ENCODE data around the gene TMEM123. TPM values are rescaled to one million over a fixed set of nuclear protein-coding genes. Genes with fewer than 3 reads are reported as not detected.
A peak's percentile ranks its signal among the peaks of the same experiment; 100 is the strongest.

Gene TMEM123, protein sequence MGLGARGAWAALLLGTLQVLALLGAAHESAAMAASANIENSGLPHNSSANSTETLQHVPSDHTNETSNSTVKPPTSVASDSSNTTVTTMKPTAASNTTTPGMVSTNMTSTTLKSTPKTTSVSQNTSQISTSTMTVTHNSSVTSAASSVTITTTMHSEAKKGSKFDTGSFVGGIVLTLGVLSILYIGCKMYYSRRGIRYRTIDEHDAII
- 400 and 431 TPM in 2 replicates for total RNA-seq (2022)
- percentile 98 among the genes with signal in this experiment for Bru-seq, nascent RNA
- percentile 96 among the genes with signal in this experiment for BruChase-seq, experiment 1, labeled RNA remaining after a 2-hour chase
- percentile 98 among the genes with signal in this experiment for BruChase-seq, experiment 2, labeled RNA remaining after a 6-hour chase
- long read RNA-seq, transcript TMEM123-202 (5 exons, 3,579 nt) = major isoform, 587 of 658 reads
- long read RNA-seq, partial matches to known transcripts = 4 of 658 reads
- long read RNA-seq, other reads (novel, unspliced or antisense) = 64 of 658 reads

GRCh38 chr11:102452461-102453301 lies at the start of gene TMEM123:
Gene TMEM123, minus strand, starts transcription at chr11:102452765. Its CDS starts 142 bp downstream, at chr11:102452623.
- peak within 1 kb of the TSS; percentile 90 for H3K4me3 ChIP-seq (ENCODE audit: low read depth, low read length)
- H3K27me3 ChIP-seq (replicated peaks; ENCODE audit: control insufficient read depth, insufficient read depth, low read length) = no peaks in the 10 kb centered on the region
- Mint-ChIP-seq H3K4me3 (ENCODE audit: unreplicated experiment) (peak within 1 kb of the TSS; percentile 99), H3K9me3 (ENCODE audit: unreplicated experiment) (no peaks in the 10 kb centered on the region), H3K36me3 (ENCODE audit: insufficient read depth, unreplicated experiment) (peaks cover 38% of the 10 kb centered on the region), H3K27me3 (ENCODE audit: insufficient read depth, unreplicated experiment) (no peaks in the 10 kb centered on the region), H3K27ac (ENCODE audit: unreplicated experiment) (peak within 1 kb of the TSS; percentile 98), H3K4me1 (ENCODE audit: low read depth, unreplicated experiment) (peaks cover 52% of the 10 kb centered on the region)
- POLR2A ChIA-PET = interaction anchor here (0.6 to 1.1 kb wide), 2 partner anchors 26 to 151 kb away, joined by 3 to 8 read pairs; no protein-coding TSS in a partner anchor
- CTCF ChIA-PET = interaction anchor here (0.7 to 1.3 kb wide), 6 partner anchors 26 to 184 kb away, joined by 3 to 11 read pairs (median 4); no protein-coding TSS in a partner anchor
- no peaks in the 10 kb centered on the region for H3K9me3 ChIP-seq
- H3K4me1 ChIP-seq = peaks cover 54% of the 10 kb centered on the region
- TF ChIP-seq, protein P1, sequence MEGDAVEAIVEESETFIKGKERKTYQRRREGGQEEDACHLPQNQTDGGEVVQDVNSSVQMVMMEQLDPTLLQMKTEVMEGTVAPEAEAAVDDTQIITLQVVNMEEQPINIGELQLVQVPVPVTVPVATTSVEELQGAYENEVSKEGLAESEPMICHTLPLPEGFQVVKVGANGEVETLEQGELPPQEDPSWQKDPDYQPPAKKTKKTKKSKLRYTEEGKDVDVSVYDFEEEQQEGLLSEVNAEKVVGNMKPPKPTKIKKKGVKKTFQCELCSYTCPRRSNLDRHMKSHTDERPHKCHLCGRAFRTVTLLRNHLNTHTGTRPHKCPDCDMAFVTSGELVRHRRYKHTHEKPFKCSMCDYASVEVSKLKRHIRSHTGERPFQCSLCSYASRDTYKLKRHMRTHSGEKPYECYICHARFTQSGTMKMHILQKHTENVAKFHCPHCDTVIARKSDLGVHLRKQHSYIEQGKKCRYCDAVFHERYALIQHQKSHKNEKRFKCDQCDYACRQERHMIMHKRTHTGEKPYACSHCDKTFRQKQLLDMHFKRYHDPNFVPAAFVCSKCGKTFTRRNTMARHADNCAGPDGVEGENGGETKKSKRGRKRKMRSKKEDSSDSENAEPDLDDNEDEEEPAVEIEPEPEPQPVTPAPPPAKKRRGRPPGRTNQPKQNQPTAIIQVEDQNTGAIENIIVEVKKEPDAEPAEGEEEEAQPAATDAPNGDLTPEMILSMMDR (IDR thresholded peaks at IDR 0.05; ENCODE audit: insufficient read depth in 1 of 2, low read depth in 1 of 2, low read length in 1 of 2, severe bottlenecking in 1 of 2, unreplicated experiment in 1 of 2) = no peak
- intact Hi-C loops (cut with micrococcal nuclease; ENCODE audit: unreplicated experiment) = loop anchor here (1.0 to 2.0 kb wide), 6 partner anchors 10 to 341 kb away; partner anchors contain the start of gene BIRC2
- BruUV-seq (replicated peaks) = no TSS peak
- DNase-seq = peak; percentile 84 to 92
- no peaks in the 10 kb centered on the region for H3K36me3 ChIP-seq (ENCODE audit: control insufficient read depth, insufficient read depth, low read length)

GRCh38 chr11:102500829-102501228 lies 48.3 kb upstream of the TMEM123 start:
- CTCF ChIA-PET = no interaction called here

More at GRCh38 chr11:102500829-102501228, 48.3 kb upstream of the TMEM123 start:
- POLR2A ChIA-PET = no interaction called here
- TF ChIP-seq, protein P1 (IDR thresholded peaks at IDR 0.05; ENCODE audit: insufficient read depth in 1 of 2, low read depth in 1 of 2, low read length in 1 of 2, severe bottlenecking in 1 of 2, unreplicated experiment in 1 of 2) = no peak
- Mint-ChIP-seq H3K27me3 (ENCODE audit: insufficient read depth, unreplicated experiment) (no peaks in the 10 kb centered on the region), H3K4me1 (ENCODE audit: low read depth, unreplicated experiment) (peaks cover 4% of the 10 kb centered on the region), H3K4me3 (ENCODE audit: unreplicated experiment) (no peak overlapping the region), H3K36me3 (ENCODE audit: insufficient read depth, unreplicated experiment) (no peaks in the 10 kb centered on the region), H3K27ac (ENCODE audit: unreplicated experiment) (no peak overlapping the region), H3K9me3 (ENCODE audit: unreplicated experiment) (no peaks in the 10 kb centered on the region)
- intact Hi-C loops (cut with micrococcal nuclease; ENCODE audit: unreplicated experiment) = no loop called here
- no peak overlapping the region for H3K4me3 ChIP-seq (ENCODE audit: low read depth, low read length)
- DNase-seq = no peak
- no peaks in the 10 kb centered on the region for H3K9me3 ChIP-seq
- BruUV-seq (replicated peaks) = no TSS peak
- H3K27me3 ChIP-seq (replicated peaks; ENCODE audit: control insufficient read depth, insufficient read depth, low read length) = no peaks in the 10 kb centered on the region
- H3K36me3 ChIP-seq (ENCODE audit: control insufficient read depth, insufficient read depth, low read length) = no peaks in the 10 kb centered on the region
- H3K4me1 ChIP-seq = peaks cover 3% of the 10 kb centered on the region

Data from Caco-2 (cell line).